NCI-H1436 treated with DMSO at 0.1 percent for 48 hours (cell line): Measurements from ENCODE around the gene PLXNC1.

ENCODE experiments used
- DNase-seq: peaks from one replicate; lab custom pipeline; 2025; lab: John Stamatoyannopoulos, UW

The PLXNC1 gene

DNA sequence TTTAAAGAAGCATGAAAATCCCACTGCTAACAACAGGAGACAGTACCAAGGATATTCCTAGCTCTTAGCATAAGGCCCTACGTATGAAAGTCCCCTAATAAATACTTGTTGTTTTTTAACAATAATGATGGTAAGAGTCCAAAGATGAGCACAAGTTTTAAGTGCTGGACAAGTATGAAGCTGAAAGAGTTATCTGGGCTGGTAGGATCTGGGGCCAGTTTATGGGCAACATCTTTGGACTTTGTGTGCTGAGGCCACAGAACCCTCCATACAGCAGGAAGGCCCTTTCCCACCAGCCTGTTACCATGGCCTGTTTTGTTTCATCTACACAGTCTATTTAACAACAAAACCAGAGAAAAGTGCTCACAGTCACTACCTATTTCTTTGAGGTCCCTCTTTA, 12.5 kb upstream of the PLXNC1 start:
- DNase-seq: no peak

DNA sequence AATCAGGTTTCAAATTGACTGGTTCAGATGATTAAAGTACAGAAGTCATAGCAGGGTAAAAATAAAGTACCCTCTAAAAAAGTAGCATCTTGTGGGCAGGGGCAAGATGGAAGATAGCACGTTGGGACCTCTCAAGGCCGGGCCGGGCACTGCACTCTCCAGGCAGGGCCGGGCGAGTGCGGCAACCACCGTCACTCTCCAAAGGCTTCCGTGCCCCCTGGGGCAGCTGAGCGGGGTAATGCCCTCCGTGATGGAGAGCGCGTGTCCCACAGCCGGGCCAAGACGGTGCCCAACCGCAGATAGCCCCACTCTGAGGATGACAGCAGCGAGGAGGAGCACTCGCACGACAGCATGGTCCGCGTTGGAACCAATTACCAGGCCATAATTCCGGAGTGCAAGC, 8.6 kb upstream of the PLXNC1 start:
- no peak for DNase-seq

DNA sequence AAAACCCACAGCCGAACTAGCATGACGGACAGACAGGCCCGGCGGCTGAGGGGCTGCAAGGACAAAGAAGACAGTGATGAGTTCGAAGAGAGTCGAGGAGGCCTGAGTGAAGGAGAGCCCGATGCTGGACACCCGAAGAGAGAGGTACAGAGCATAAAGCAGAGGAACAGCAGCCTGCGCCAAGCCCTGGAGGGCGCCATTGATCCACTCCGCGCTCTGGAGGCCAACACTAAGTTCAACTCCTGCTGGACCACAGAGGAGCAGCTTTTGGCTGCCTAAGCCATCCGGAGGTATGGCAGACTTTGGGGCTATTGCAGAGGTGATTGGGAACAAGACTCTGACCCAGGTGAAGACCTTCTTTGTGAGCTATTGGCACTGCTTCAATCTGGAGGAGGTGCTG, 7.8 kb upstream of the PLXNC1 start:
- no peak for DNase-seq

DNA sequence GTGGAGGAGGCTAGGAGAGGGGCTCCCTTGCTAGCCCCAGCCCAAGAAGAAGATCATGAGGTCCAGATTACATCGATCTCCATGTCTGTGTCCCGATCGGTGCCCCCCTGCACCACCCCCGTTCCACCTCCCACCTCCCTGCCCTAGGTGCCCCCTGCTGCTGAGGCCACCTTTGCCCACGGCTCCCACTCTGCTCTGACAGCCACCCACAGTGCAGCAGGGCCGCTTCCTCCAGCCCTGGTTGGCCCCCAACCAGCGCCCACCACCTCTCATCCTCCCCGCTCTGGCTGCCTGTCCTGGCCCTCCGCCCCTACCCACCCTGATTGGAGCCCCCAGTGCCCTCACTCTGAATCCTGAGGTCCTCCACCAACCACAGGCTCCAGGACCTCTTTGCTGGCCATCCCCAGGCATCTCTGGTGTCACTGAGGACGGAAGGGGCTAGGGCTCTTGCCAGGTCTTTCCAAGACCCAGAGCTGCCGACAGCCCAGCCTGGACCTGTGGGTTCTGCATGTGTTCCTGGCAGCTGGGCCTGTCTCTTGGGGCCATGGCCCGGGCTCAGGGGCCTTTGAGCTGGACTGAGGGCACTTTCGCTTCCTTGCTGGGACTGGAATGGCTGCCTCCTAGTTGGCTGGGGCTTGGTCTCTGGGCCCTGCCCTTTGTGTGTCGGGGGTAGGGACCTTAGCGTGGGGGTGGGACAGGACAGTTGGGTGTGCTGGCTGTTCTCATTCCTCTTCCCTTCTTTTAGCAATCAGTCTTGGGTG, 7.2 kb upstream of the PLXNC1 start:
- no peak for DNase-seq

DNA sequence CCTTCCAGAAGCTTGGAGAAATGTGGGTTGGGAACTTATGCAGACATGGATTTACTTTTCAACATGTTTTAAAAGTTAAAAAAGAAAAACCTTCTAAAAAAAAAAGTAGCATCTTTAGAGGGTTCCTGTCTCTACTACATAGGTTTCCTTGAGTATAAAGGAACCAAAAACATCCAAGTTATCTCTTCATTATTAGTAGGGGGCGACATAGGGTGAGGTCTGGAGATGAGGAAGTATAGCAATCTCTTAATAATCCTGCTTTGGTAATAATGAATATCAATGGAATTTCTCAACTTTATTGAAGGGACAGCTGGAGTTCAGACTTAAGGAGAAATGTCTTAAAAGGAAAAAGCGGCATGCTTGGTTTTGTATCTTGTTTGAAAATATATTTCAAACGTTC, 6.5 kb upstream of the PLXNC1 start:
- no peak for DNase-seq

DNA sequence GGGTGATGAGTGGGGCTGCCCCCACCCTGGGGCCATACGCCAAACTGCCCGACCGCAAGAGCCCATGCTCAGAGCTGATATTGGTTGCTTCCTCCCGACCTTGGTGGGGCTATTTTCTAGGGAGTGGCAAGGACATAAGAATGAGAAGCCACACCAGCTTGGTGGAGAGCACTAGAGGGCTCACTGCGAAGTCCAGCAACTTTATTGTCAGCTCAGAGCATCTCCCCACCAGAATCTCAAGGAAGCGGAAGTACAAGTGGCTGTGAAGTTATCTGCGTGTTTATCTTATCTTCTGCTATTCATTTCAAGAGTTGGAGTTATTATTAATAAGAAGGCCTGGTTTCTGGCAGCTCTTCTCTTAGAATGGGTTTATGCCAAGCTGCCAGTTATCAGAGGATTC, 4.9 kb upstream of the PLXNC1 start:
- DNase-seq: no peak

DNA sequence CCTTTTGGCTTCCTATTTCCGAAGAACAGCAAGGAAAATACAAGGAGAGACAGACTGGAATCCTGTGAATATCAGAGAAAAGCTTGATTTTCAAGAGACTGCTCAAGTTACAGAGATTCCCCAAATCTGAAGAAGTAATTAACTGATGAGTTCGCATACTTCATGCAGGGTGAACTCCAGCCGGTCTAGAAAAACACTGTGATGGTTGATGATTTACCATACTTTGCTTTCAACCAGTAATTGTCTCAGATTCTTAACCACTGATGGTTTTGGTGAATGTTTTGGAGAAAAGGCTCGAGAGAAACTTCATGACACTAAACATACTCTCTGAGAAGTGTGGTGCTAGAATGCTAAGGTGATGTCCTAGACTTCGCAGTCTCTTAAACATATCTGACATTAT, 4.4 kb upstream of the PLXNC1 start:
- no peak for DNase-seq

DNA sequence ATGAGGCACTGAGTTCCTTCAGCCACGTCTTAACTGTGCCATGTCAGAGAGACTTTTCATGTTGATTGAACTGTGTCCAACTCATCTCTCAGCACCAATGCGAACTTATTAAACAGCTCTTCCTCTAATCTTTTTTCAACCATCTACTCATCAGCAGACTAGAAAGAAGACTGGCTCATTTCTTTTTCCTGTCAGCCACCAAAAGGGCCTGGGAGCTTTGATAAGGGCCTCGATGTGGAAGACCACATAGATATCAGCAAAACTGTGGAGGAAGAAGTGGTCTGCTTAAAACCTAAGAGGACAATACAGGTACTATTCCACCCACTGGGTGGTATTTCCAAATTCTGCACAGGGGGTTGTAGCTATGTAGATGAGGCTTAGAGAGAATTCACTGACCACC, 3.6 kb upstream of the PLXNC1 start:
- no peak for DNase-seq

DNA sequence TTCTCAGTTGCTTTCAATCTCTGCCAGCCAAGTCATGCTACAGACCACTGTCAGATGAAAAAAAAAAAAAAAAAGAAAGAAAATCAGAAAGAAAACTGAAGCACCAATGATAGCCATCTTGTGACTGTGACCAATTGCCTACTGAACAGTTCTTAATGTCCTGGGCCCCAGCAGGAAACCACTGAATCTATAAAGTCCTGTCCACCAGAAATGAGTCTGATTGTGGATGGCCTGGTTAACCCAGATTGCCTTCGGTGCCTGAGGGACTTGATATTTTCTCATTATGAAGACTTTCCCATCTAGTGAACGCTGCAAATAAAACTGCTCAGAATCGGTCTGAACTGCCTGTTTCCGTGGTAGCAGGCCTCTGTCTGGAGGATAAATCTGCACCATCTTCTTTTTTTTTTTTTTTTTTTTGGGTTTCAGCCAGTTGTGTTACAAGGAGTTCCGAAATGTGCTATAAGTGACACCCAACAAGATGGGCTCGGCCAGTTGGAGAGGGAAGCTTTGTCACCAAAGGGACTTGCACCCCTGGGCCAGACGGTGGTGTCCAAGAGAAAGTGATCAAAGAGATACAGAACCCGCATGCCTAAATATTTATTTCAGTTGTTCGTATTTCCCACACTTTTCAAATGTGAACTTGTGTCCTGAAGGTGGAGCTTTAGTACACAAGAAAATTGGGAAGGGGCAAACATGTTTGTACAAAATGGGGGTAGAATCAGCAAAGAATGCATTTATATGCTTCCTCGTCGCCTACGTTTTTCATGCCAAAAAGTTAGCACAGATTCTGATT, 3.0 kb upstream of the PLXNC1 start:
- DNase-seq: no peak

DNA sequence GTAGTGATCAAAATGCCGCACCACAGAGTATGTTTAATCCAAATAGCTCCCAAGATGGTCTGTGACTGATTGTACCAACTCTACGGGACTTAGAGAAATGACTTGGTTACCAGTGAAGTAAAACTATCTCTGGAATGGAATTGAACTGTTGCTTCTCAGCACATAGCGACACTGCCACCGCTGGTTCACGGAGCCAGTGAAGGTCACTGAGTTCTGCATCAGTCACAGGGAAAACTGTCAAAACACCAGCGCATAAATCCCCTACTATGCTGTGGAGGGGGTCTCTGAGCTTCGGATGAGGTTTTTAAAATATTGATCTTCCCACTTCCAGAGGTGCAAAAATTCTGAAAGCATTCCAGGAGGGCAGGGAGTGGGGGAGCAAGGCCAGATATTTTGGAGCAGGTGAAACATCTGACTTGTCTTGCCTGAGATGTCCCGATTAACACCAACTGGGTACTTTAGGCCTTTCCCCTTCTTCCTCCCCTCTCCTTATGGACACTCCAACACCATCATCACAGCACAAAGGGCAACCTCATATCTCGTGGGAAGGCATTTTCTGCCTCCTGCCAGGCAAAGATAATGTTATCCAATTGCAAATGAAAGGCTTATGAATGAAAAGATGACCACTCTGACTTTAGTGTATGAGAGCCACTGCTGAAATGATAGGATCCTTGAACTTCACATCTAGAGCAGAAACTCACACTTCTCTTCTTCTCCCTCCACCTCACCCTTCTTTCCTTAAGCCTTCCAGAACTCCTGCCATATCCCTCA, 2.0 kb upstream of the PLXNC1 start:
- DNase-seq: no peak

DNA sequence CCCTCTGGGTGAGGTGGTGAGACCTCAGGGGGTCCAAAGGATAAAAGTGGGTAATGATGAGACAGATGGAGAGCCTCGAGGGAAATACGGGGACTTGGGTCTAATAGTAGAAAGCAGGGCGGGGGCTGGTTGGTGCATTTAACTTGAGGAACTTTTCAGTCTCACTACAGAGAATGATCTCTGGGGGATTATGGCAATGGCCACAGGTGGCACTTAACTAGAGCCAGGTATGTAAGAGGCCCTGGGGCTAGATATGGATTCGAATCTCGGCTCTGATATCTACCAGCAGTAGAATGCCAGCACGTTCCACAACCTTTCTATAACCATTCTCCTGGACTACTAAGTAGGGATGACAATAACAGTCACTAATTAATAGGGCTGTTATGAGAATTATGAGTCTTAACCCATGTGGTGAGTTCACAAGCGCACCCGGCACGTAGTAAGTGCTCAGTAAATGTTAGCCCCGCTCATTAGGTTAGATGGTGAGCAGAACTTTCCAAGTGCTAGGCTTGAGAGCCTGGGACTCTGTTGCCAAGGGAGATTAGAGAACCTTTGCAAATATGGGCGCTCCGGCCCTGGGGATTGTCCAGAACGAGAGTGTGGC, 888 bp upstream of the PLXNC1 start:
- no peak for DNase-seq

DNA sequence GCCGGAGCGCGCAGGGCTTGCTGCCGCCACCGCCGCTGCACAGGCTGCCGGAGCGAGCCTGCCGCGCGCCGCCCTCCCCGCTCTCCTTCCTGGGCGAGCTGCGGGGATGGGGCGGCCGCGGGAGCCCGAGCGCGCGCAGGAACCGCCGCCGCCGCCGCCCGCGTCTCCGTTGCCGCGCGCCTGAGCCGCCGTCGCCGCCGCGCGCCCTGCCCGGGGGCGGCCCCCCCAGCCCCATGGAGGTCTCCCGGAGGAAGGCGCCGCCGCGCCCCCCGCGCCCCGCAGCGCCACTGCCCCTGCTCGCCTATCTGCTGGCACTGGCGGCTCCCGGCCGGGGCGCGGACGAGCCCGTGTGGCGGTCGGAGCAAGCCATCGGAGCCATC, 352 bp downstream of the PLXNC1 start:
- no peak for DNase-seq

DNA sequence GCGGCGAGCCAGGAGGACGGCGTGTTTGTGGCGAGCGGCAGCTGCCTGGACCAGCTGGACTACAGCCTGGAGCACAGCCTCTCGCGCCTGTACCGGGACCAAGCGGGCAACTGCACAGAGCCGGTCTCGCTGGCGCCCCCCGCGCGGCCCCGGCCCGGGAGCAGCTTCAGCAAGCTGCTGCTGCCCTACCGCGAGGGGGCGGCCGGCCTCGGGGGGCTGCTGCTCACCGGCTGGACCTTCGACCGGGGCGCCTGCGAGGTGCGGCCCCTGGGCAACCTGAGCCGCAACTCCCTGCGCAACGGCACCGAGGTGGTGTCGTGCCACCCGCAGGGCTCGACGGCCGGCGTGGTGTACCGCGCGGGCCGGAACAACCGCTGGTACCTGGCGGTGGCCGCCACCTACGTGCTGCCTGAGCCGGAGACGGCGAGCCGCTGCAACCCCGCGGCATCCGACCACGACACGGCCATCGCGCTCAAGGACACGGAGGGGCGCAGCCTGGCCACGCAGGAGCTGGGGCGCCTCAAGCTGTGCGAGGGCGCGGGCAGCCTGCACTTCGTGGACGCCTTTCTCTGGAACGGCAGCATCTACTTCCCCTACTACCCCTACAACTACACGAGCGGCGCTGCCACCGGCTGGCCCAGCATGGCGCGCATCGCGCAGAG, 873 bp downstream of the PLXNC1 start:
- no peak for DNase-seq

DNA sequence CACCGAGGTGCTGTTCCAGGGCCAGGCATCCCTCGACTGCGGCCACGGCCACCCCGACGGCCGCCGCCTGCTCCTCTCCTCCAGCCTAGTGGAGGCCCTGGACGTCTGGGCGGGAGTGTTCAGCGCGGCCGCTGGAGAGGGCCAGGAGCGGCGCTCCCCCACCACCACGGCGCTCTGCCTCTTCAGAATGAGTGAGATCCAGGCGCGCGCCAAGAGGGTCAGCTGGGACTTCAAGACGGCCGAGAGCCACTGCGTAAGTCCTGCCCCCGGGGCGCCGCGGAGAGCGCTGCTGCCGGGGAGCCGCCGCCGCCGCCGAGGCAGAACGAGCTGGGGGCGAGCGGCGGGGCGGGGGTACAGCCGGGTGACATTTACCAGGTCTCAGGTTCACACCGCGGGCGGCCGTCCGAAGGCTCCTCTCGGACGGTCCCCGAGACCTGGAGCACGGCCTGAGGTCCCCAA, 1.4 kb downstream of the PLXNC1 start:
- DNase-seq: no peak

DNA sequence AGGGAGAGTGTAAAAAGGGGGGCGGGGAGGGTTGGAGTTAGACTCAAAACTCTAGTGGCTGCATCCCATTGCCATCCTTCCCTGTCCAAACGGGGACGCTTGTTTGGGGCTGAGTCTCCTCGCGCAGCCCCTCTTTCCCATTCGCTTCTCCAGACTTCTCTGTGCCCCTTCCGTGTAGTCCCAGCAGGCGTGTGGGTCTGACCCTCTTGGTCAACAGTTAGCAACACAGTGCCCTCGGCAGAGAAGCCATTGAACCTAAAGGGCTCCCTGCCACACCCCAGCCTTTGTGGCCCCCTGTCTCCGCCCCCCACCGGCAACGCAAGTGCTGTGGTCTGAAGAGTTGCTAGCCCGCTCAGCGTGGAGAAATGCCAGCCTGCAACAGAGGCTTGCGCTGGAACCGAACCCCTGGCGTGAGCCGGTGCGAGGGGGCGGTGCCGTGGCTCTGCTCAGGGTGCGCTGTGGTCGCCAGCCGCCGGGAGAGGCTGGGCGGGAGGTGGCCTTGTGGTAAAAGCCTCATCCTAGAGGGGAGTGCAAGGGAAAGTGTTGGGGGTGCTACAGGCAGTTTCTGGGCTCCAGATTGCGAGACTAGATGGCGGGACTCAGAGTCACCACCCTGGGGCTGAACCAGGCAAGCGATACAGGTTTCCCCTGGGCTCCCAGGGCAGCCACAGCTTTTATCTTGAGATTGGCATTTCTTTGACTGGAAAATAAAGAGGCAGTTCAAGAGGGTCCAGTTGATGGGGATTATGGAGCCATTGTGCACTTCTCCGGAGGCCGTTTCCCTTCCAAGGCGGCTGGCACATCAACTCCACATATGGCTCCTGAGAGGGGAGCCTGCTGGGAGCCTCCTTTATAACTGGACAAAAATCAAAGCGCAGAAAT, 2.1 kb downstream of the PLXNC1 start:
- DNase-seq: no peak

DNA sequence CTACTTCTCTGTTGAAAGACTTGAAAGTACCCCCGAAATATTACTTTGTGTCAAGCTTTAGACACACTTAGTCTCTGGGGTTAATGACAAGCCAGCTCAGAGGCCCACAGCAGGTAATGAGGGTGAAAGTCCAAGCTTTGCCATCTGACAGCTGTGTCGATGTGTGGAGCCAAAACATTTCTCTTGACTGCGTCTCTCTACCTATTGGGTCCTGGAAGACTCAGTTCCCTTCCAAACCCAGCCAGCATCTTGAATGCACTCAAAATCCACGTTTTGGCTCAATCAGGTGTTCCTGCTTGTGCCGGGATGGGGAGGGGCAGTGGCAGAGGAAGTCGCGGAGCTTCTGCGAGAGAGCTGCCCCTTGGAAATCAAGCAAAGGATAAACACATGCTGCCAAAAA, 3.2 kb downstream of the PLXNC1 start:
- no peak for DNase-seq

DNA sequence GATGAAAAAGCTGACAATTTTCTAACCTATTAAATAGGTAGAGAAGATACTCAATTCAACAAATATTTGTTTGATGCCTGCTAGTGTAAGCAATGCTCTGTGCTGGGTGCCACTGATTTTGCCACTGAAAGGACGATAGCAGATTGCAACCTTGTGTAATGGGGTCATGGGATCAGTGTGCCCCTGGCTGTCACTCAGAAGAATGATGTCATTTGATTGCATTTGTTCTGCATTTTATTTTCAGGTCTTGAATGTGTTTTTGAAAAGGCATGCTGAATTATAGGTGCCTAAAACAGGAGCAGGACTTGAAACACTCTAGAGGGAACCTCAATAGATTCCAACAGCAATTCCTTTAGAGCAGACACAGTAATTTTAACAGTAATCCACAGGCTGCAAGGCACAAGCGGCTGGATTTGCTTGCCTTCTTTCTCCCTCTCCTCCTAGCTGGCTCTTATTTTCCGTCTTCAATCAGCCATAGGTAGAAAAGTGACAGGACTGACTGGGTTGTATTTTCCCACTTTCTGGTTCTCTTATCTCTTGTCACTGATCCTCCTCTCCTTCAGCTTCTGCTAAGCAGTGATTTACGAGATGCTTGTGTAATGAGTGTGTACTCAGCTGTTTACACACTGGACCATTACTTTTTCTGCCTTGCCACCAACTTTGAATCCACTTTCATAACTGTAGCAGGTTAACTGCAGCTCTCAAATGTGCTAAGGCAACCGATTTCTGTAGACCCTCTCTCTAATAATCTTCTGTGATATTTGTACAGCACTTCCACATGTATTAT, 4.1 kb downstream of the PLXNC1 start:
- no peak for DNase-seq

DNA sequence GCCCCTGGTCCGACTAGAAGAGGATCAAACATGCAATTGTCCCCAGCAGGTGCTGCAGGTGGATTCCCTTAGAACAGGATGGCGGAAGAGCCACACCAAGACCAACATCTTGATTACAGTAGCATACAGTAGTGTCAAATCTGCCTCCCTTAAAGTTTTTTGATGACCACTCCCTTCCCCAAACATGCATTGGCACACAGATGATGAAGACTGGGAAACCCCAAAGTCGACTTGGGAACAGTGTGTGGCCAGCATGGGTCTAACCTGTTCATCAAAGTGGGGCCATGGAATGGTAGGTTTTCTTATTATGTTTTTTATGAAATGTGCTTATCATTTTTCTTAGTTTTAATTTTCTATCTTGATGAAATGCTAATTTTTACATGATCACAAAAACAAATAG, 8.8 kb downstream of the PLXNC1 start:
- no peak for DNase-seq

DNA sequence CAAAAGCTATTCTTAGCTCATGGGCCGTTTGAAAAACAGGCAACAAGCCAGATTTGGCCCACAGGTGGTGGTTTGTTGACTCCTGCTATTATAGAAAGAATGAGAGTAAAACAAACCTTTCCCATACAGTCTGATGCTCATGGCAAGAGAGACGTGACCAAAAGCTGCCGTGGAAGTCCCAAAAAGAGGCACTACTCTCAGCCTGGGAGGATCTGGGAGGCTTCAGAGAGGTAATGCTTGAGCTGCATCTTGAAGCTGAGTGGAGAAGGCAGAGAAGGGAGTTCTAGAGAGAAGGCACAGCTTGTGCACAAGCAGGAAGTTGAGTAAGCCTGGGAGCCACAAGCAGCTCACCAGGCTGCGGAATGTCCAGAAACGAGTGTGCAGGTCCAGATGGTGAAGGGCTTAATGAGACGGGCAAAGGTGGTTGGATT, 9.6 kb downstream of the PLXNC1 start:
- DNase-seq: no peak

DNA sequence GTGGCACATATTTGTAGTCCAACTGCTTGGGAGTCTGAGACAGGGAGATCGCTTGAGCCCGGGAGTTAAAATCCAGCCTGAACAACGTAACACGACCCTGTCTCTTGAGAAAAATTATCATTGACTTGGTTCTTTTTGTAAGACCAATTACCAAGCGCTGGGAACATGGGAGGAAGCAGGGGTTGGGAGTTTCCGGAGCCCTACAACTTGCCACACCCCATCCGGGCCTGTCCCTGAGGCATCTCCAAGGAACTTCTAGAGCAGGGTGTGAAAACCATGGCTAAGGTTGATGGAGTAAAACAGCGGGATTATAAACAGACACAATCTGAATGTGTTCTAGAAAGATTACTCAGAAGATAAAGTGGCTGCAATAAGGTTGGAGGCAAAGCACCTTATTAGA, 10.3 kb downstream of the PLXNC1 start:
- DNase-seq: no peak
